Measurements from ENCODE around the gene PHLDB2.

DNA sequence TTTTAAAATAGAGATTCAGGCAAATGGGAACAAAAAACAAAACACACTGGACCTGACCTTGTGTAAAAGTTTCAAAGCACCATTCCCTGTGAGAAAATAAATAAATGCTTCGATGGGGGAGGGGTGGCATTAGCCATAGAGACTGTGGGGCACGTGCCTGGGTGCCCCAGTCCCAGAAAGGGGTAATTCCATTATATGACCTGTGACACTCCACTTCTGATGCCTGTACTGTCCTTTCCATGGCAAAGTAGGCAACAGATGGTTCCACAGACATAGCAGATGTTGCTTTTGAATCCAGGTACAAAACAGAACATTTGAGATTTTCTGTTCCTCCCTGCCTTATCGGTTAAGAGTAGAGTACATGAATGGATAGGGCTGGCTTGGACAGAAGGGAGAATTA lies 3.9 kb downstream of the PHLDB2 start:
- TF ChIP-seq, protein P1, sequence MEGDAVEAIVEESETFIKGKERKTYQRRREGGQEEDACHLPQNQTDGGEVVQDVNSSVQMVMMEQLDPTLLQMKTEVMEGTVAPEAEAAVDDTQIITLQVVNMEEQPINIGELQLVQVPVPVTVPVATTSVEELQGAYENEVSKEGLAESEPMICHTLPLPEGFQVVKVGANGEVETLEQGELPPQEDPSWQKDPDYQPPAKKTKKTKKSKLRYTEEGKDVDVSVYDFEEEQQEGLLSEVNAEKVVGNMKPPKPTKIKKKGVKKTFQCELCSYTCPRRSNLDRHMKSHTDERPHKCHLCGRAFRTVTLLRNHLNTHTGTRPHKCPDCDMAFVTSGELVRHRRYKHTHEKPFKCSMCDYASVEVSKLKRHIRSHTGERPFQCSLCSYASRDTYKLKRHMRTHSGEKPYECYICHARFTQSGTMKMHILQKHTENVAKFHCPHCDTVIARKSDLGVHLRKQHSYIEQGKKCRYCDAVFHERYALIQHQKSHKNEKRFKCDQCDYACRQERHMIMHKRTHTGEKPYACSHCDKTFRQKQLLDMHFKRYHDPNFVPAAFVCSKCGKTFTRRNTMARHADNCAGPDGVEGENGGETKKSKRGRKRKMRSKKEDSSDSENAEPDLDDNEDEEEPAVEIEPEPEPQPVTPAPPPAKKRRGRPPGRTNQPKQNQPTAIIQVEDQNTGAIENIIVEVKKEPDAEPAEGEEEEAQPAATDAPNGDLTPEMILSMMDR (IDR thresholded peaks at IDR 0.05), result no peak
- TF ChIP-seq POLR2A (IDR thresholded peaks at IDR 0.05), result no peak
- TF ChIP-seq POLR2AphosphoS5 (IDR thresholded peaks at IDR 0.05), result no peak
